GM19035 (cell line): ENCODE measurements around the gene PRRG2.
A peak's percentile ranks its signal among the peaks of the same experiment; 100 is the strongest.

Experiments used
- ATAC-seq: cut with Tn5 transposase; IDR thresholded peaks from one replicate; pipeline ENCODE4 v1.9.1; 2021; ENCODE audit not compliant: unreplicated experiment

The PRRG2 gene

DNA sequence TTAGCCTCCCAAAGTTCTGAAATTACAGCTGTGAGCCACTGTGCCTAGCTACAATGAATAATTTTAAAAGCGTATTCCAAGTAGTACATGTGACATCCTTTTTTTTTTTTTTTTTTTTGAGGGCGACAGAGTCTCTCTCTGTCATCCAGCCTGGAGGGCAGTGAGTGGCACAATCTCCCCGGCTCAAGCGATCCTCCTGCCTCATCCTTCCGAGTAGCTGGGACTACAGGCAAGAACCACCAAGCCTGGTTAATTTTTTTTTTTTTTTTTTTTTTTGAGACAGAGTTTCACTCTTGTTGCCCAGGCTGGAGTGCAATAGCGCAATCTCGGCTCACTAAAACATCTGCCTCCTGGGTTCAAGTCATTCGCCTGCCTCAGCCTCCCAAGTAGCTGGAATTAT lies 6.1 kb downstream of the PRRG2 start:
- no peak for ATAC-seq

DNA sequence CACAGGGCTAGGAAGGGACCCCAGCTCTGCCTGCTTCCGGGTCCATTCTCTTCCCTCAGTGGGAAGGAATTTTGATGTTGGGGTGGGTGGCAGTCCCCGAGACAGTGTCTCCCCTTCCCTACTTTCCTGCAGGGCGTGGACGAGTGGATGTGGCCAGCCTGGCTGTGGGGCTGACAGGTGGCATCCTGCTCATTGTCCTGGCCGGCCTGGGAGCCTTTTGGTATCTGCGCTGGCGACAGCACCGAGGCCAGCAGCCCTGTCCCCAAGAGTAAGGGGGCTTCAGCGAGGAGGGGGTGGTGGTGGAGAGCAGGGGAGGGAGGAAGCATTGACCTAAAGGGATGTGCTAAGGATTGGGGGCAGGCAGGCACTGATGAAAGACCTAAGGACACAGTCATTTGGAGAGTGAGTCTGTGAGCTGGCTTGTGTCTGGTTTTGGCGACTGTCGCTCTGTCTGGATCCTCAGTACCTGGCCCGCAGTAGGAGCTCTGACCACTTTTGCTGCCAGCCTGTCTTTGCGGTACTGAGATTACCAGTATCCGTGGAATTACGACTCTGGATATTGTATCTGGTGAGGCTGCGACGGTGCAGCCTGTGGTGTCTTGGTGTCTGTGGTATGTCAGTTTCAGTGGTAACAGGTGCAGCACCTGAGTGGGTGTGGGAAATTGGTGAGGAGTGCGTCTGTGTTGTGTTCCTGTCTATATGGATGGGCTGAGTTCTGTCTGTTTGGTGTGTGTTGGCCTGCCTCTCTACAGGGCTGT lies 7.4 kb downstream of the PRRG2 start:
- no peak for ATAC-seq

- no peak for ATAC-seq
Measured at GRCh38 chr19:49589502-49589905, 8.4 kb downstream of the PRRG2 start.

DNA sequence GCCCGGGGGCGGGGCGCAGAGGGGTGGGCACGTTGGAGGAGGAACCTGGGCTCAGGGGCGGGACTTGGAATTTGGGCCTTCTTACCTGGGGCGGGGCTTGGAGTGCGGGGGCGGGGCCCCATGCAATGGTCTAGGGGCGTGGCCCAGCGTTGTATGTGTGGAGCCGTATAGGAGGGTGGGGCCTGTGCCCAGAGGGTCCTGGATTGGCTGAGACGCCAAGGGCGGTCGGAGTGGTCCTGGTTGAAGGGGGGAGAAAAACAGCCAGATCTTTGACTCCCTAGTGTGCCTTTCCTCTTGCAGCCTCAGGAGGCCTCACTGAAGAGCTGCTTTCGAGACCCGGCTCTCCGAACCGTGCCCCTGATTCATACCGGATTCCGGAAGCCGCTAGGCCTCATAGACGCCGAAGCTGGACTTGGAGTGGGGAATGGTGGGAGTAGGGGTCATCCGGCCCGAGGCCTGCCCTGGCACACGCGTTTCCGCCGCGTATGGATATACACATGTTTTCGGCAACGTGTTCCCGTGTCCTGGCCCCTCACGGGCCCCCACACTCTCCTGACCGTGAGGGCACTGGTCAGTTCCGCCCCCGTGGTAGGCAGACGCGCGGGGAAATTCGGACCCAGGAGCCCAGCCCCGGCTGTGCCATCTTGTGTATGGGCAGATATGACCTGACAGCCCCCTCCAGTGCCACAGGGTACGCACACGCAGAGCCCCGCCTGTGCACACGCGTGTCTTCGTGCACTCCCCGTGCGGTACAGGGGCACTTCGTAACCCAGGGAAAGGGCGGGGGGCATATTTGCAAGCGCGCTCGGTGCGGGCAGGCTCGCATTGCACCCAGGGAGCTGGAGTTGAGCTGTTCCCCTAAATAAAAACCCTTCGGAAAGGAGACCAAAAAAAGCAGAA lies 9.2 kb downstream of the PRRG2 start:
- ATAC-seq, result peak; percentile 61

GRCh38 chr19:49590971-49591730 lies 10.0 kb downstream of the PRRG2 start, which contains the start of gene PRR12:
PRR12 (plus strand) TSS chr19:49591182; CDS start chr19:49591655, 473 bp downstream.
- no peak for ATAC-seq

DNA sequence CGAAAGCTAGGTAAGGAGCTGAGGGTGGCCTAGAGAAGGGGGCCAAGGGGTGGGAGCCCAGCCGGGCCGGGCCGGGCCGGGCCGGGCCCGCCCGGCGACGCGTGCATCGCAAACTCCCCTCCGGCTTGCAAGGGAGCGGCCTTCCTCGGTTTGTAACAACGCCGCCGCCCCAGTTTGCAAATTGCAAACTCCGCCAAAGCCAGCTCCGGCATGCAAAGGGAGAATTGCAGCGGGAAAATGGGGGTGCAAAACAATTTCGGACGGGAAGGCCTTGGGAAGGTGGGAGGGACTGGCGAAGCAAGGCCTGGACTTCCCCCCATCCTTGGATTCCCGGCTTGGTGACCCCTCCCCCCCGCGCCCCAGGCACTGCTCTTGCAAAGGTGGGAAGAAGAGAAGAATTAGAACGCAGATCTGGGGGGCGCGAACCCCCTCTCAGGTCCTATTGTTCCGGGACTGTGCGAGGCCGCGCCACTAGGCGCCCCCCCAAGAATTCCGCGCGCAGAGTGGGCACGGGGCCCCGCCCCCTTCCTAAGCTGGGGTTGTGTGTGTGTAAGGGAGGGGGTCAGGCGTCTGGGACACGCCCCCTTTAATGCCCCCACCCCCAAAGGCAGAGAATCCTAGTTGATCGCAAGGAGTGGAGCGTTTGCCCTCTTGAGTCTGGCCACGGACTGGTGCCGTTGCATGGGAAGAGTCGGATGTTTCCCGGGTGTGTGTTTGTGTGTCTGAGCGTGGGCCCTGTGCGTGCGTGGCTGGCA lies 10.8 kb downstream of the PRRG2 start:
- ATAC-seq, result no peak

- ATAC-seq, result no peak
Measured at GRCh38 chr19:49592486-49593232, 11.5 kb downstream of the PRRG2 start.

DNA sequence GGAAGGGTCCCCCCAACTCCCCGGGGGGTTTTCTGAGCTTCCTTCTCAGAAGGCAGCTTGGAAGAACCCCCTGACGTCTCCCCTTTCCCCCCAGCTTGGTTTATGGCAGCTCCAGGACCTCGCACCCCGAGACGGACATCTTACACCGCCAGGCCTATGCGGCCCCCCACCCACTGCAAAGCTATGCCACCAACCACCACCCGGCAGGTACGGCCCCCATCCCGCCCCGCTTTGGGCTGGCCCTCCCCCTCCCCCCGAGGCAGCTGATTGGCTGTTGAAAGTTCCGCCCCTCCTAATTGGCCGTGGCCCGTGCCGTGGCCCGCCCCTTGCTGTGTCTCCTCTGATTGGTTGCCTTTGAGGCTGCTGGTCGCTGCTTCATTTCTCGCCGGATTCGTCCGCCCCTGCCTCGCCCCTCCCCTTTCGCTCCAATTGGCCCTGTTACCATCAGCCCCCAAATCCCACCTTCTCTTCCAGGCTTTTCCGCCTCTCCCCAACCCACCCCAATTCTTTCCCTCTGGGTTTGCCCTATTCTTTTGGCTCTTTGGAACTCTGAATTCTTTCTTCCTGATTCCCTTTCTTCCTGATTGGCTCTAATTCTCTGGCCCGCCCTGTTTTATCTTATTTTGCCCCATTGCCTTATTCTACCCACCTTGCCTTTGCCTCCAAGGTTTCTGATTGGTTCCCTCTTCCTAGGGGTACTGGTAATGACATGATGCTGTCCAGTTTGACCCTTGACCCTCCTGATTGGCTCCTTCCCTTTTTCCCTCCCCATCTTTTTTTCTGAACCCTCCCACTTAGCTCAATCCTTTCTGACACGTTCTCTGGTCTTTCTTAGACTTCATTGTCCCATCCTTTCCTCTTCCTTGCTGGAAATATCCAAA lies 12.4 kb downstream of the PRRG2 start:
- peak; percentile 46 for ATAC-seq

DNA sequence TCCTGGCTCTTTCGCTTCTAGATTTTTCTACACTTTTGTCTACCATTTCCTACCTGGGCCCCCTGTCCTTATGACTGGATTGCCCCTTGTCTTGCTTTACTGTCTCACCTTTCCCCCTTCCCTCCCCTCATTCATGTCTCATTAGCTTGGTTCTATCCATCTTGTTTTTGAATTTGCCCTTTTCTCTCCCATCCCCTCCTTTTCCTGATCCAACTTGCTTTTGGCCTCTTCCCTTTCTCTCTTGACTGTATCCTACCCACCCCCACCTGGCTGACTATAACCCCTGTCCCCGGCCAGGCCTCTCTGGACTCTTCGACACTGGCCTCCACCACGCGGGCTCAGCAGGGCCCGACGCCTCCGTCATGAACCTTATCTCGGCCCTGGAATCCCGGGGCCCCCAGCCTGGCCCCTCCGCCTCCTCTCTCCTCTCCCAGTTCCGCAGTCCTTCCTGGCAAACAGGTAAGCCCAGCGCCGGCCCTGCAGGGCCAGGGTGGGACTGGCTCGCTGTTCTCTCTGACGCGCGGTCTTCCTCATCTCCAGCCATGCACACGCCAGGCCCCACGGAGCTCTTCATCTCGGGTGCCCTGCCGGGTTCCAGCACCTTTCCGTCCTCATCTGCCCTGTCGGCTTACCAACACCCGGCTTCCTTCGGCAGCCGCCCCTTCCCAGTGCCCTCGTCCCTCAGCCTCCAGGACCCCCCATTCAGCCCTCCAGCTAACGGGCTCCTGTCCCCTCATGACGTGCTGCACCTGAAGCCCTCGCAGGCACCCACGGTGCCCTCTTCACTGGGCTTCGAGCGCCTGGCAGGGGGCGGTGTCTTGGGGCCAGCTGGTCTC lies 13.3 kb downstream of the PRRG2 start:
- ATAC-seq, result no peak

GRCh38 chr19:49594993-49595818 lies 14.1 kb downstream of the PRRG2 start:
- ATAC-seq, result no peak

DNA sequence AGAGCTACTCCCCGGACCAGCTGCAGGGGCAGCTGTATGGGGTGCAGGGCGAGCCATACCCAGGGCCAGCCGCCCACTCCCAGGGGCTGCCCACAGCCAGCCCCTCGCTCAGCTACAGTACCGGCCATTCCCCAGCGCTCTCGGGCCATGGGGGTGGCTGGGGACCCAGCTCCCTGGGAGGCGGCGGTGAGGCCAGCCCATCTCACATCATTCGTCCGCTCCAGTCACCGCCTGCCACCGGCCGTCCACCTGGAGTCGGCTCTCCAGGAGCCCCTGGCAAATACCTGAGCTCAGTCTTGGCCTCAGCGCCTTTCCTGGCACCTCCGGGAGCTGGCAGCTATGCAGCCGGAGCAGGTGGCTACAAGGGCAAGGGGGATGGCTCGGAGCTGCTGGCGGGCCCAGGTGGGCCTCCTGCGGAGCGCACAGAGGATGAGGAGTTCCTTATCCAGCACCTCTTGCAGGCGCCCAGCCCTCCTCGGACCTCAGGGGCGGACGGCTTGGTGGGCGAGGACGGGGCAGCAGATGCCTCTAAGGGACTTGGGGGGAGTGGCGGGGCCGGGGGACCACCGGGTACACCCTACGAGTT lies 14.8 kb downstream of the PRRG2 start:
- ATAC-seq, result no peak

DNA sequence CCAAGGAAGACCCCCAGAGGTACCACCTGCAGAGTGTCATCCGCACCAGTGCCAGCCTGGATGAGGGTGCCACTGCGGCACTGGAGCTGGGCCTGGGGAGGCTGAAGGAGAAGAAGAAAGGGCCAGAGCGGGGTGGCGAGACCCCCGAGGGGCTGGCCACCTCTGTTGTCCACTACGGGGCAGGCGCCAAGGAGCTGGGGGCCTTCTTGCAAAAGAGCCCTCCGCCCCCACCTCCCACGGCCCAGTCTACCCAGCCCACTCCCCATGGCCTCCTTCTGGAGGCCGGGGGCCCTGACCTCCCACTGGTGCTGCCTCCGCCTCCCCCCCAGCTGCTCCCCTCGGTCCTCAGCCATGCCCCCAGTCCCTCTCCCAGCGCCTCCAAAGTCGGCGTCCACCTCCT lies 15.3 kb downstream of the PRRG2 start:
- ATAC-seq, result no peak

- no peak for ATAC-seq
Measured at GRCh38 chr19:49596954-49597702, 16.0 kb downstream of the PRRG2 start.

- no peak for ATAC-seq
Measured at GRCh38 chr19:49597703-49597974, 16.5 kb downstream of the PRRG2 start.

DNA sequence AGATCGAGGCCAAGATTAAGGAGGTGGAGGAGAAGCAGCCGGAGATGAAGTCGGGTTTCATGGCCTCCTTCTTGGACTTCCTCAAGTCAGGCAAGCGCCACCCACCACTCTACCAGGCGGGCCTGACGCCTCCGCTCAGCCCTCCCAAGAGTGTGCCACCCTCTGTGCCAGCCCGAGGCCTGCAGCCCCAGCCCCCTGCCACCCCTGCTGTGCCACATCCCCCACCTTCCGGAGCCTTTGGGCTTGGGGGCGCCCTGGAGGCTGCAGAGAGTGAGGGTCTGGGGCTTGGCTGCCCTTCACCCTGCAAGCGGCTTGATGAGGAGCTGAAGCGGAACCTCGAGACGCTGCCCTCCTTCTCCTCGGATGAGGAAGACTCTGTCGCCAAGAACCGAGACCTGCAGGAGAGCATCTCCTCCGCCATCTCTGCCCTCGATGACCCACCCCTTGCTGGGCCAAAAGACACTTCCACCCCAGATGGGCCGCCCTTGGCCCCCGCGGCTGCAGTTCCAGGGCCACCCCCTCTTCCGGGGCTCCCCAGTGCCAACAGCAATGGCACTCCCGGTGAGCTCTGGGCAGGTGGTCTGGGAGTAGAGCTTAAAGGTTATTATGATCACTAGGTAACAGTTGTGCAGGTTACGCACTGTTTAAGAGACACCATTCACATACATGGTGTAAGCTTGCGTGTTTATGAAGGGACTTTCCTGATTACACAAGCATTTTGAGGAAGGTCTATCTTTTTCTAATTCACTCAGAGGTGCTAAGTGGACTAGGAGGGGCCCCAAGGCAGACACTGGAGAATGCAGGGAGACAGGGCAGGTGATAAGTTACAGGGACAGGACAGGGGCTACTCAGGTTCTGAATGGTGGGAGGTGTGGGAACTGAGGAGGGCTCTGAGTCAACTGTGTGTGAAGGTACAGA lies 18.5 kb downstream of the PRRG2 start:
- no peak for ATAC-seq
